HCT116 (cell line): ENCODE data around the gene TTLL4. TPM values are rescaled to one million over a fixed set of nuclear protein-coding genes. Genes with fewer than 3 reads are reported as not detected.

Experiments
- ATAC-seq: fragments of 200-7000 bp; cut with Tn5 transposase; 2 replicates; pipeline ENCODE4 v1.9.1; 2020; ENCODE audit warnings: mild to moderate bottlenecking, moderate library complexity
- BruUV-seq: library from RNA; stranded (reverse); fragments of 400-500 nt; replicated peaks from 2 replicates; lab custom pipeline; 2021; lab: Mats Ljungman, UMichigan
- CTCF ChIA-PET: fragments of 300-600 bp; sonication (Branson Sonifier 250); formaldehyde crosslinking; loops from one replicate; lab custom pipeline; 2021; ENCODE audit warnings: antibody characterized with exemption; lab: Charles Lee
- POLR2A ChIA-PET: fragments of 300-600, 350-600 bp; sonication (Branson Sonifier 250); formaldehyde crosslinking; loops from one replicate; lab custom pipeline; 2021; ENCODE audit warnings: antibody characterized with exemption; lab: Charles Lee
- RAD21 ChIA-PET, 2 experiments: fragments of 300-600 bp; sonication (Branson Sonifier 250); formaldehyde crosslinking; loops; one replicate each; lab custom pipeline; 2023; ENCODE audit warnings: low total read pairs in 2 of 2; ENCODE audit not compliant: uncharacterized antibody in 2 of 2, unreplicated experiment in 2 of 2, low non-redundant PET in 1 of 2; lab: Charles Lee
- DNase-seq: peaks from one replicate; pipeline ENCODE4 v3.0.0-alpha.2; 2010; ENCODE audit warnings: low read depth, low spot score
- H2AFZ ChIP-seq: fragments of 200-600 bp; shearing (Covaris generic), sonication (generic); 2 replicates; pipeline ENCODE4 v1.6.1; 2017; ENCODE audit warnings: low read depth, mixed run types, mixed read lengths, antibody characterized with exemption, low read length; ENCODE audit not compliant: poor library complexity, severe bottlenecking
- H3K27ac ChIP-seq: 2 replicates; pipeline ENCODE4 v1.5.1; 2012; ENCODE audit warnings: low read depth, low read length
- H3K27me3 ChIP-seq: fragments of 200-600 bp; sonication (generic); 2 replicates; pipeline ENCODE4 v1.6.1; 2016; ENCODE audit warnings: mixed run types, low read length, mixed read lengths; ENCODE audit not compliant: insufficient read depth
- H3K36me3 ChIP-seq, 2 experiments: fragments of 200-500 bp in 1 of 2; fragments of 200-600 bp in 1 of 2; sonication (Bioruptor generic) in 1 of 2; sonication (generic) in 1 of 2; 2 replicates each; pipeline versions ENCODE4 v1.5.1 to v1.6.1; 2014 to 2016; ENCODE audit warnings: low read length in 2 of 2, inconsistent platforms in 1 of 2, mixed read lengths in 1 of 2, mixed run types in 1 of 2; ENCODE audit not compliant: insufficient read depth in 2 of 2, control insufficient read depth in 1 of 2
- H3K4me1 ChIP-seq, 2 experiments: fragments of 200-600 bp in 1 of 2; sonication (generic) in 1 of 2; 2 replicates each; pipeline versions ENCODE4 v1.5.1 to v1.6.1; 2012 to 2017; ENCODE audit warnings: low read length in 2 of 2, inconsistent platforms in 1 of 2, mild to moderate bottlenecking in 1 of 2, mixed read lengths in 1 of 2, mixed run types in 1 of 2, moderate library complexity in 1 of 2; ENCODE audit not compliant: insufficient read depth in 2 of 2, control insufficient read depth in 1 of 2
- H3K4me2 ChIP-seq: fragments of 200-600 bp; sonication (generic); 2 replicates; pipeline ENCODE4 v1.6.1; 2017; ENCODE audit warnings: mixed run types, low read length, mixed read lengths
- H3K4me3 ChIP-seq, 2 experiments: fragments of 200-600 bp in 1 of 2; sonication (generic) in 1 of 2; replicated peaks in 1 of 2; 2 replicates each; pipeline ENCODE4 v1.5.1; 2011 to 2016; ENCODE audit warnings: low read length in 2 of 2, control low read depth in 1 of 2, low read depth in 1 of 2, mild to moderate bottlenecking in 1 of 2, mixed read lengths in 1 of 2, mixed run types in 1 of 2
- H3K79me2 ChIP-seq: fragments of 200-600 bp; sonication (generic); 2 replicates; pipeline ENCODE4 v1.6.1; 2017; ENCODE audit warnings: mild to moderate bottlenecking, mixed run types, low read length, moderate library complexity, mixed read lengths; ENCODE audit not compliant: insufficient read depth
- H3K9ac ChIP-seq: fragments of 200-600 bp; sonication (generic); 2 replicates; pipeline ENCODE4 v1.6.1; 2016; ENCODE audit warnings: low read length, mixed read lengths
- H3K9me2 ChIP-seq: fragments of 200-600 bp; sonication (generic), shearing (Covaris generic); 2 replicates; pipeline ENCODE4 v1.6.1; 2017; ENCODE audit warnings: mixed run types, mild to moderate bottlenecking, moderate library complexity; ENCODE audit not compliant: insufficient read depth
- H3K9me3 ChIP-seq, 2 experiments: fragments of 200-500 bp in 1 of 2; fragments of 200-600 bp in 1 of 2; sonication (Bioruptor generic) in 1 of 2; sonication (generic) in 1 of 2; 2 replicates each; pipeline ENCODE4 v1.6.1; 2014 to 2017; ENCODE audit warnings: low read length in 2 of 2, mixed read lengths in 2 of 2, inconsistent platforms in 1 of 2, low read depth in 1 of 2, mild to moderate bottlenecking in 1 of 2, mixed run types in 1 of 2, moderate library complexity in 1 of 2; ENCODE audit not compliant: control insufficient read depth in 1 of 2, insufficient read depth in 1 of 2
- H4K20me1 ChIP-seq: fragments of 200-600 bp; sonication (generic), shearing (Covaris generic); 2 replicates; pipeline ENCODE4 v1.6.1; 2017; ENCODE audit warnings: mixed run types, mild to moderate bottlenecking, moderate library complexity; ENCODE audit not compliant: insufficient read depth
- CBX3 ChIP-seq: IDR thresholded peaks from 2 replicates; pipeline ENCODE4 v1.6.1; 2012; ENCODE audit warnings: low read depth
- CEBPB ChIP-seq: IDR thresholded peaks from 2 replicates; pipeline ENCODE4 v1.6.1; 2012; ENCODE audit warnings: low read depth
- EGR1 ChIP-seq: IDR thresholded peaks from 2 replicates; pipeline ENCODE4 v1.6.1; 2012; ENCODE audit warnings: low read depth
- ELF1 ChIP-seq: IDR thresholded peaks from 2 replicates; pipeline ENCODE4 v1.6.1; 2012; ENCODE audit warnings: low read depth, borderline replicate concordance
- EZH2 ChIP-seq: fragments of 200-600 bp; sonication (generic); IDR thresholded peaks from 2 replicates; pipeline ENCODE4 v1.6.1; 2017; ENCODE audit warnings: antibody characterized with exemption, mixed run types
- EZH2phosphoT487 ChIP-seq: fragments of 200-600 bp; IDR thresholded peaks from 2 replicates; pipeline ENCODE4 v1.6.1; 2018; ENCODE audit warnings: antibody characterized with exemption, borderline replicate concordance
- FOSL1 ChIP-seq: IDR thresholded peaks from 2 replicates; pipeline ENCODE4 v1.6.1; 2012; ENCODE audit warnings: low read depth
- JUND ChIP-seq: IDR thresholded peaks from 2 replicates; pipeline ENCODE4 v1.6.1; 2012
- MAX ChIP-seq: IDR thresholded peaks from 2 replicates; pipeline ENCODE4 v1.6.1; 2012
- POLR2A ChIP-seq: IDR thresholded peaks from 2 replicates; pipeline ENCODE4 v1.7.0; 2011; ENCODE audit warnings: borderline replicate concordance; ENCODE audit not compliant: insufficient read depth, insufficient read length; ENCODE audit errors: extremely low read depth
- POLR2AphosphoS5 ChIP-seq: IDR thresholded peaks from 2 replicates; pipeline ENCODE4 v1.6.1; 2011; ENCODE audit warnings: mild to moderate bottlenecking, low read depth, low read length, moderate library complexity
- RAD21 ChIP-seq: IDR thresholded peaks from 2 replicates; pipeline ENCODE4 v1.6.1; 2012; ENCODE audit warnings: low read depth, mild to moderate bottlenecking
- SIN3A ChIP-seq: IDR thresholded peaks from 2 replicates; pipeline ENCODE4 v1.6.1; 2012; ENCODE audit warnings: low read depth
- SP1 ChIP-seq: IDR thresholded peaks from 2 replicates; pipeline ENCODE4 v1.6.1; 2012; ENCODE audit warnings: low read depth
- SRF ChIP-seq: IDR thresholded peaks from 2 replicates; pipeline ENCODE4 v1.6.1; 2012; ENCODE audit warnings: low read depth
- TCF7L2 ChIP-seq: IDR thresholded peaks from 2 replicates; pipeline ENCODE4 v1.7.0; 2011; ENCODE audit warnings: borderline replicate concordance, inconsistent platforms; ENCODE audit not compliant: insufficient read depth, insufficient read length; ENCODE audit errors: extremely low read depth
- YY1 ChIP-seq: IDR thresholded peaks from 2 replicates; pipeline ENCODE4 v1.6.1; 2011; ENCODE audit warnings: low read length, low read depth, moderate library complexity, mild to moderate bottlenecking; ENCODE audit not compliant: insufficient replicate concordance; ENCODE audit errors: extremely low read depth
- ZNF274 ChIP-seq: fragments of 200-500 bp; sonication (Bioruptor generic); IDR thresholded peaks from 2 replicates; pipeline ENCODE4 v1.6.1; 2014; ENCODE audit warnings: mild to moderate bottlenecking, low read depth, low read length, inconsistent platforms
- intact Hi-C: fragments of 100-400 bp; cut with micrococcal nuclease; formaldehyde crosslinking; loops from 2 replicates; pipeline ENCODE4 v1.10.0; 2022
- total RNA-seq: library from RNA; stranded (reverse); gene quantifications from one replicate; pipeline ENCODE4 v1.2.1, GENCODE V29; 2021; ENCODE audit not compliant: unreplicated experiment
- TF ChIP-seq, protein P1 (sequence below): IDR thresholded peaks from 2 replicates; pipeline ENCODE4 v1.6.1; 2012
- TF ChIP-seq, protein P2 (sequence below): IDR thresholded peaks from 2 replicates; pipeline ENCODE4 v1.6.1; 2011; ENCODE audit warnings: mild to moderate bottlenecking, low read length, moderate library complexity; ENCODE audit not compliant: insufficient replicate concordance; ENCODE audit errors: extremely low read depth

Gene TTLL4
- total RNA-seq, 1 experiment from 2014 or later = 53.0 TPM

DNA sequence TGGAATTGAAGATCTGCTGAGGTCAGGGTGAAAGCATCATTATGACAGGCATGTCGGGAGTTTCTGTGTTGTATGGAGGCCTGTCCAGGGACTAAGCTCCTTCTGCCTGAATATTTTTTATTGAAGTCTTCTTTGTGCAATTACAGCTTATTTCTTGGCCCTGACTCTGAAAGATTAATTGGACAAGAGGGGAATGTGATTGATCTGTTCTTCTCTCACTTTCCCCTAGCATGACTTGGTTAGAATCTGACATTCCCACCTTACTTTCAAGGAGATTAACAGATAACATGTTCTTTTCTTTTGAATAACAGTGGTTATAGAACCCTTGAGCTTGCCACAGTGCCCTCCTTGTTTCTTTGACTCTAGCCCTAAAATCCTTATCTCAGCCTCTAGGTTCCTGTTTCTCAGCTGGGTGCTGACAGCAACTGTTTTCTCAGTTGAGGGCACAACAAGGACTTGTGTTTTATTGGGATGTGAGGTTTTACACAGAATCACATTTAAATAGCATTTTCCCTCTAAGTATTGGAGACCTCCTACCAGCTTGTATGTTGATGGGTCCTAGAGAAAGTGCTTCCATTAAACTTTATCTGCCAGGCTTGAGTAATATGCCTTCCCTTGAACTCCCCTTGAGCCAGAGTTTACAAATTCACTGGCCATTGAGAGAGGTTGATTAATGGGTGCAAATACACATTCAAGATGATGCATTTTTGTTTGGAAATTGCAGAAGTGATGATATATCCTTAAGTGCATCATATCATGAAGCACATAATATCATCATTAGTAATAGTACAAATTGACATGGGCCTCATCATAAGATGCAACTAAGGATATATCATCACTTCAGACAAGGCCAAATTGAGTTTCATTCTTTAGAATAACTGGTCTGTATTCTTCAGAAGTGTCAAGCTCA lies 12.5 kb downstream of the TTLL4 start:
- Histone ChIP-seq H3K27ac (no peak overlapping the region), H3K36me3 (peaks cover 0 to 10% of the 10 kb centered on the region in 2 experiments; a peak in 1 of 4 replicates), H3K4me2 (no peak overlapping the region), H3K9me2 (no peaks in the 10 kb centered on the region), H3K79me2 (peaks cover 96% of the 10 kb centered on the region), H3K4me1 (peaks cover 0 to 4% of the 10 kb centered on the region in 2 experiments; a peak in 2 of 4 replicates), H3K27me3 (no peaks in the 10 kb centered on the region), H4K20me1 (no peaks in the 10 kb centered on the region; the same call in 1 of the 2 replicates), H2AFZ (no peak overlapping the region), H3K4me3 (no peak overlapping the region), H3K9ac (no peak overlapping the region), H3K9me3 (no peaks in the 10 kb centered on the region; a peak in 1 of 4 replicates)
- ChIA-PET RAD21 (interaction anchor here in 1 of 2 experiments (1.9 kb wide), 1 partner anchor 124 kb away, joined by 3 read pairs; no protein-coding TSS in a partner anchor), POLR2A (no interaction called here), CTCF (interaction anchor here (1.8 to 2.4 kb wide), 2 partner anchors 13 to 124 kb away, joined by 6 to 12 read pairs; partner anchors contain the start of gene TTLL4)
- ATAC-seq (no peak), DNase-seq (no peak)
- intact Hi-C loops = no loop called here
- no peak for TF ChIP-seq ZNF274
- TF ChIP-seq CBX3 = no peak
- TF ChIP-seq ELF1 = no peak
- TF ChIP-seq, protein P1, sequence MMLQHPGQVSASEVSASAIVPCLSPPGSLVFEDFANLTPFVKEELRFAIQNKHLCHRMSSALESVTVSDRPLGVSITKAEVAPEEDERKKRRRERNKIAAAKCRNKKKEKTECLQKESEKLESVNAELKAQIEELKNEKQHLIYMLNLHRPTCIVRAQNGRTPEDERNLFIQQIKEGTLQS = no peak
- no peak for TF ChIP-seq SIN3A
- TF ChIP-seq EGR1 = no peak
- no peak for TF ChIP-seq YY1
- no peak for TF ChIP-seq MAX
- TF ChIP-seq FOSL1 = no peak
- TF ChIP-seq EZH2phosphoT487 = no peak
- no peak for TF ChIP-seq RAD21
- no peak for TF ChIP-seq POLR2AphosphoS5
- no peak for TF ChIP-seq JUND
- no peak for TF ChIP-seq SP1
- no peak for TF ChIP-seq POLR2A
- no peak for TF ChIP-seq SRF
- no peak for TF ChIP-seq EZH2
- TF ChIP-seq TCF7L2 = no peak
- TF ChIP-seq, protein P2, sequence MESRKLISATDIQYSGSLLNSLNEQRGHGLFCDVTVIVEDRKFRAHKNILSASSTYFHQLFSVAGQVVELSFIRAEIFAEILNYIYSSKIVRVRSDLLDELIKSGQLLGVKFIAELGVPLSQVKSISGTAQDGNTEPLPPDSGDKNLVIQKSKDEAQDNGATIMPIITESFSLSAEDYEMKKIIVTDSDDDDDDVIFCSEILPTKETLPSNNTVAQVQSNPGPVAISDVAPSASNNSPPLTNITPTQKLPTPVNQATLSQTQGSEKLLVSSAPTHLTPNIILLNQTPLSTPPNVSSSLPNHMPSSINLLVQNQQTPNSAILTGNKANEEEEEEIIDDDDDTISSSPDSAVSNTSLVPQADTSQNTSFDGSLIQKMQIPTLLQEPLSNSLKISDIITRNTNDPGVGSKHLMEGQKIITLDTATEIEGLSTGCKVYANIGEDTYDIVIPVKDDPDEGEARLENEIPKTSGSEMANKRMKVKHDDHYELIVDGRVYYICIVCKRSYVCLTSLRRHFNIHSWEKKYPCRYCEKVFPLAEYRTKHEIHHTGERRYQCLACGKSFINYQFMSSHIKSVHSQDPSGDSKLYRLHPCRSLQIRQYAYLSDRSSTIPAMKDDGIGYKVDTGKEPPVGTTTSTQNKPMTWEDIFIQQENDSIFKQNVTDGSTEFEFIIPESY = no peak
- no peak for TF ChIP-seq CEBPB
- no TSS peak for BruUV-seq
